HG03457 (cell line): Measurements from ENCODE around the gene SPDYE4.
A peak's percentile ranks its signal among the peaks of the same experiment; 100 is the strongest.
"Not testable (repeated sequence)": the region's sequence is repeated elsewhere in the genome, so short reads cannot be mapped to it uniquely, and the experiment has no call there.

Source experiments
- ATAC-seq: cut with Tn5 transposase; IDR thresholded peaks from one replicate; pipeline ENCODE4 v1.9.1; 2021; ENCODE audit warnings: moderate number of reproducible peaks; ENCODE audit not compliant: unreplicated experiment

Gene SPDYE4

GRCh38 chr17:8758137-8758596 is at the start of gene SPDYE4:
SPDYE4 (minus strand) TSS chr17:8758546; CDS start chr17:8758382, 164 bp downstream.
- ATAC-seq: no peak

GRCh38 chr17:8806926-8807550 is 48.7 kb upstream of the SPDYE4 start:
- peak; percentile 86 for ATAC-seq

GRCh38 chr17:8806253-8806925 is 48.0 kb upstream of the SPDYE4 start:
- ATAC-seq: no peak

GRCh38 chr17:8805396-8805795 is 47.0 kb upstream of the SPDYE4 start:
- ATAC-seq: not testable (repeated sequence)

GRCh38 chr17:8803531-8804420 is 45.4 kb upstream of the SPDYE4 start:
- no peak for ATAC-seq

GRCh38 chr17:8801135-8801840 is 42.9 kb upstream of the SPDYE4 start:
- no peak for ATAC-seq

- no peak for ATAC-seq
Measured at GRCh38 chr17:8800656-8801055, 42.3 kb upstream of the SPDYE4 start.

- ATAC-seq: no peak
Measured at GRCh38 chr17:8799570-8800212, 41.3 kb upstream of the SPDYE4 start.

- ATAC-seq: no peak
Measured at GRCh38 chr17:8798846-8799569, 40.7 kb upstream of the SPDYE4 start, which contains the start of gene MFSD6L. MFSD6L (minus strand) TSS chr17:8799365; CDS start chr17:8799120, 245 bp downstream.

GRCh38 chr17:8798176-8798845 is 40.0 kb upstream of the SPDYE4 start:
- ATAC-seq: no peak

- no peak for ATAC-seq
Measured at GRCh38 chr17:8797621-8798175, 39.4 kb upstream of the SPDYE4 start.

- no peak for ATAC-seq
Measured at GRCh38 chr17:8794636-8795035, 36.3 kb upstream of the SPDYE4 start.

GRCh38 chr17:8793649-8794048 is 35.3 kb upstream of the SPDYE4 start:
- no peak for ATAC-seq

- ATAC-seq: no peak
Measured at GRCh38 chr17:8792646-8793045, 34.3 kb upstream of the SPDYE4 start.

- no peak for ATAC-seq
Measured at GRCh38 chr17:8791910-8792270, 33.5 kb upstream of the SPDYE4 start.

GRCh38 chr17:8791248-8791909 is 33.0 kb upstream of the SPDYE4 start:
- ATAC-seq: no peak

GRCh38 chr17:8789743-8790142 is 31.4 kb upstream of the SPDYE4 start:
- no peak for ATAC-seq

- no peak for ATAC-seq
Measured at GRCh38 chr17:8788998-8789397, 30.7 kb upstream of the SPDYE4 start.
